GM21381 (cell line): ENCODE results near the gene EGR2.
A peak's percentile ranks its signal among the peaks of the same experiment; 100 is the strongest.

Source experiments
- ATAC-seq: cut with Tn5 transposase; IDR thresholded peaks from one replicate; pipeline ENCODE4 v1.9.1; 2021; ENCODE audit warnings: mild to moderate bottlenecking, moderate library complexity; ENCODE audit not compliant: unreplicated experiment

The EGR2 gene

GRCh38 chr10:62816331-62817120, at the start of gene EGR2:
TSS of gene EGR2 (minus strand) at chr10:62816366. CDS start at chr10:62816029, 337 bp downstream.
- peak; percentile 69 for ATAC-seq

- no peak for ATAC-seq
These were observed 46.3 kb upstream of the EGR2 start for GRCh38 chr10:62862447-62862846.

GRCh38 chr10:62861507-62861906, 45.3 kb upstream of the EGR2 start:
- no peak for ATAC-seq

- no peak for ATAC-seq
These were observed 44.8 kb upstream of the EGR2 start for GRCh38 chr10:62860946-62861345.

- no peak for ATAC-seq
These were observed 42.2 kb upstream of the EGR2 start for GRCh38 chr10:62858364-62858763.

GRCh38 chr10:62856021-62856420, 39.9 kb upstream of the EGR2 start:
- no peak for ATAC-seq

GRCh38 chr10:62853710-62854109, 37.5 kb upstream of the EGR2 start:
- ATAC-seq: no peak

GRCh38 chr10:62852961-62853702, 37.0 kb upstream of the EGR2 start:
- peak; percentile 82 for ATAC-seq

- ATAC-seq: no peak
These were observed 35.3 kb upstream of the EGR2 start for GRCh38 chr10:62851442-62851841.

- ATAC-seq: no peak
These were observed 34.5 kb upstream of the EGR2 start for GRCh38 chr10:62850646-62851045.

GRCh38 chr10:62847433-62847832, 31.3 kb upstream of the EGR2 start:
- no peak for ATAC-seq

- no peak for ATAC-seq
These were observed 28.3 kb upstream of the EGR2 start for GRCh38 chr10:62844280-62845011.

- ATAC-seq: no peak
These were observed 27.4 kb upstream of the EGR2 start for GRCh38 chr10:62843600-62843999.

GRCh38 chr10:62842983-62843382, 26.8 kb upstream of the EGR2 start:
- peak; percentile 70 for ATAC-seq

- no peak for ATAC-seq
These were observed 23.4 kb upstream of the EGR2 start for GRCh38 chr10:62839590-62839989.

GRCh38 chr10:62831346-62831745, 15.2 kb upstream of the EGR2 start:
- no peak for ATAC-seq

GRCh38 chr10:62830679-62831078, 14.5 kb upstream of the EGR2 start:
- no peak for ATAC-seq

GRCh38 chr10:62829622-62830021, 13.5 kb upstream of the EGR2 start:
- no peak for ATAC-seq

GRCh38 chr10:62826273-62826672, 10.1 kb upstream of the EGR2 start:
- no peak for ATAC-seq

GRCh38 chr10:62820586-62820985, 4.4 kb upstream of the EGR2 start:
- ATAC-seq: no peak

- ATAC-seq: no peak
These were observed 3.2 kb upstream of the EGR2 start for GRCh38 chr10:62819141-62819920.
